ENCODE data around the gene HNF4A.

HNF4A gene

GRCh38 chr20:44426879-44427790, 71.6 kb downstream of the HNF4A start:
- no peak for DNase-seq

GRCh38 chr20:44427804-44428173, 72.3 kb downstream of the HNF4A start:
- no peak for DNase-seq

- no peak for DNase-seq
Observed at GRCh38 chr20:44428174-44429016, 72.9 kb downstream of the HNF4A start.

GRCh38 chr20:44429017-44429339, 73.5 kb downstream of the HNF4A start:
- DNase-seq: no peak

GRCh38 chr20:44429419-44430269, 74.1 kb downstream of the HNF4A start:
- no peak for DNase-seq

- no peak for DNase-seq
Observed at GRCh38 chr20:44430270-44431065, 75.0 kb downstream of the HNF4A start.

GRCh38 chr20:44431118-44431501, 75.6 kb downstream of the HNF4A start:
- DNase-seq: no peak

- no peak for DNase-seq
Observed at GRCh38 chr20:44431502-44432234, 76.2 kb downstream of the HNF4A start.

GRCh38 chr20:44432618-44433577, 77.4 kb downstream of the HNF4A start:
- DNase-seq: no peak

- DNase-seq: no peak
Observed at GRCh38 chr20:44433751-44434538, 78.4 kb downstream of the HNF4A start.

GRCh38 chr20:44435630-44436335, 80.3 kb downstream of the HNF4A start:
- DNase-seq: no peak

GRCh38 chr20:44436393-44436792, 80.9 kb downstream of the HNF4A start:
- DNase-seq: no peak

GRCh38 chr20:44437497-44437896, 82.0 kb downstream of the HNF4A start:
- DNase-seq: no peak

- DNase-seq: no peak
Observed at GRCh38 chr20:44438782-44439181, 83.3 kb downstream of the HNF4A start.

GRCh38 chr20:44439318-44439717, 83.8 kb downstream of the HNF4A start:
- no peak for DNase-seq

- DNase-seq: no peak
Observed at GRCh38 chr20:44442298-44443070, 87.0 kb downstream of the HNF4A start.

- no peak for DNase-seq
Observed at GRCh38 chr20:44445742-44446710, 90.5 kb downstream of the HNF4A start.

All from activated CD4-positive, CD25-positive, alpha-beta regulatory T cell (primary cell).